Neuronal stem cell (in vitro differentiated cells): ENCODE measurements around the gene C11orf21.
A peak's percentile ranks its signal among the peaks of the same experiment; 100 is the strongest.

Experiments
- DNase-seq: peaks from one replicate; pipeline ENCODE4 v3.0.0-alpha.2; 2013; ENCODE audit warnings: low spot score
- H2AFZ ChIP-seq: one replicate; pipeline ENCODE4 v1.6.1; 2013; ENCODE audit warnings: mild to moderate bottlenecking, low read length, inconsistent platforms
- H2AK5ac ChIP-seq: 2 replicates; pipeline ENCODE4 v1.6.1; 2013; ENCODE audit warnings: low read depth, mild to moderate bottlenecking, inconsistent platforms, low read length, moderate library complexity, mixed read lengths
- H2BK120ac ChIP-seq: 2 replicates; pipeline ENCODE4 v1.6.1; 2013; ENCODE audit warnings: low read depth, mild to moderate bottlenecking, inconsistent platforms, low read length, moderate library complexity, mixed read lengths
- H2BK12ac ChIP-seq: one replicate; pipeline ENCODE4 v1.6.1; 2013; ENCODE audit warnings: low read length, inconsistent platforms
- H2BK15ac ChIP-seq: 2 replicates; pipeline ENCODE4 v1.6.1; 2013; ENCODE audit warnings: mild to moderate bottlenecking, low read length, inconsistent platforms, mixed read lengths
- H2BK5ac ChIP-seq: one replicate; pipeline ENCODE4 v1.6.1; 2013; ENCODE audit warnings: inconsistent platforms, mild to moderate bottlenecking, low read length, moderate library complexity
- H3K14ac ChIP-seq: one replicate; pipeline ENCODE4 v1.6.1; 2013; ENCODE audit warnings: low read length, inconsistent platforms
- H3K18ac ChIP-seq: 2 replicates; pipeline ENCODE4 v1.6.1; 2013; ENCODE audit warnings: low read length, inconsistent platforms
- H3K23ac ChIP-seq: 2 replicates; pipeline ENCODE4 v1.6.1; 2013; ENCODE audit warnings: low read depth, mild to moderate bottlenecking, mixed read lengths, low read length, inconsistent platforms; ENCODE audit not compliant: poor library complexity
- H3K27ac ChIP-seq: replicated peaks from 3 replicates; pipeline ENCODE4 v1.5.1; 2013; ENCODE audit warnings: low read length, inconsistent platforms
- H3K27me3 ChIP-seq, 3 experiments: 2 replicates each; pipeline ENCODE4 v1.6.1; 2013; ENCODE audit warnings: low read length in 3 of 3, mild to moderate bottlenecking in 2 of 3, inconsistent platforms in 1 of 3, low read depth in 1 of 3, mixed read lengths in 1 of 3, moderate library complexity in 1 of 3; ENCODE audit not compliant: control insufficient read depth in 3 of 3, insufficient read depth in 3 of 3
- H3K36me3 ChIP-seq, 2 donors: replicated peaks in 1 of 2; 2 replicates each; pipeline ENCODE4 v1.6.1; 2013; ENCODE audit warnings: low read length in 2 of 2; ENCODE audit not compliant: control insufficient read depth in 2 of 2, insufficient read depth in 2 of 2
- H3K4ac ChIP-seq: 2 replicates; pipeline ENCODE4 v1.6.1; 2013; ENCODE audit warnings: inconsistent platforms, mild to moderate bottlenecking, low read length, moderate library complexity
- H3K4me1 ChIP-seq, 2 donors: 1 replicate in 1 of 2; 2 replicates in 1 of 2; pipeline ENCODE4 v1.6.1; 2013; ENCODE audit warnings: low read length in 2 of 2, low read depth in 1 of 2; ENCODE audit not compliant: control insufficient read depth in 2 of 2, insufficient read depth in 1 of 2
- H3K4me2 ChIP-seq: one replicate; pipeline ENCODE4 v1.6.1; 2013; ENCODE audit warnings: mild to moderate bottlenecking, low read length, inconsistent platforms; ENCODE audit not compliant: insufficient read depth, poor library complexity, severe bottlenecking
- H3K4me3 ChIP-seq, 2 donors: 2 replicates each; pipeline ENCODE4 v1.5.1; 2013; ENCODE audit warnings: low read length in 2 of 2, mild to moderate bottlenecking in 2 of 2, inconsistent platforms in 1 of 2, moderate library complexity in 1 of 2
- H3K79me1 ChIP-seq: one replicate; pipeline ENCODE4 v1.6.1; 2013; ENCODE audit warnings: low read depth, mild to moderate bottlenecking, inconsistent platforms, low read length, moderate library complexity
- H3K9ac ChIP-seq: one replicate; pipeline ENCODE4 v1.6.1; 2013; ENCODE audit warnings: mild to moderate bottlenecking, low read depth, low read length, inconsistent platforms; ENCODE audit not compliant: poor library complexity
- H3K9me3 ChIP-seq, 2 donors: replicated peaks in 1 of 2; 2 replicates each; pipeline versions ENCODE3 to v1.6.1; 2013; ENCODE audit warnings: low read length in 2 of 2, mild to moderate bottlenecking in 2 of 2, inconsistent platforms in 1 of 2, low read depth in 1 of 2, mixed read lengths in 1 of 2, moderate library complexity in 1 of 2; ENCODE audit not compliant: control insufficient read depth in 2 of 2, insufficient read depth in 1 of 2
- H4K8ac ChIP-seq: one replicate; pipeline ENCODE4 v1.6.1; 2013; ENCODE audit warnings: low read depth, mild to moderate bottlenecking, inconsistent platforms, low read length, moderate library complexity
- H4K91ac ChIP-seq: one replicate; pipeline ENCODE4 v1.6.1; 2013; ENCODE audit warnings: low read length, low read depth, mild to moderate bottlenecking, inconsistent platforms; ENCODE audit not compliant: poor library complexity
- WGBS, 2 donors: extraction: QIAGEN DNeasy Blood & Tissue Kit; methylation state at CpG; one replicate each; pipeline ENCODE4 v1.1.7; 2013; ENCODE audit warnings: missing lambda C conversion rate in 2 of 2, mixed read lengths in 1 of 2; ENCODE audit not compliant: insufficient read length in 2 of 2, insufficient replicate concordance in 1 of 2; ENCODE audit errors: extremely low coverage in 2 of 2; 5-methylcytosine and 5-hydroxymethylcytosine counted together

C11orf21 gene

DNA sequence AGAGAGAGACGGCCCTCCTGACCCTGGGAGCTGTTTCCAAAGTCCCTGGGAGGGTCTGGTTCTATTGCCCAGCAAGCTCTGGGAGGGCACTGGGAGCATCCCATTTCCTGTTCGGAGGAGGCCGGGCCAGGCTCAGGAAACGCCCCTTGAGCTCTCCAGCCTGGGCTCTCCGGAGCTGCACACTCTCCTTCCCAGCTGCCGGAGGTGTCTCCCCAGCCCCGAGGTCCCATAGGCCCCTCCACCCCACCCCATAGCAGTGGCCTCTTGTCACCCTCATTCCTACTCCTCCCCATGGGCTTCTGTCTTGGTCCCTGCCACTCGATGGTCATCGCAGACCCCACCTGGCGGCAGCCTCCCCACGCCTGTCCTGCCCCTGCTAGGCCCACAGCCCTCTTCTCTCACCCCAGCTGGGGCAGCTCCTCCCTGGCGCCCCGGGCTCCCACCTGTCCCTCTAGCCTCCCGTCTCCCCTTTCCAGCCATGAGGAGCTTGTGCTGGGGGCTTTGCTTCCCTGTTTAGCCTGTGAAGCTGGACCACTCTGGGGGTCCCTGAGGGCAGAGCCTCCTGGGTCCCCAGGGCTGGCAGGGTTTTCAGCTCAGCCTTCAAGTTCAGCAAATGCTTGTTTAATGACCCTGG is 2.9 kb upstream of the C11orf21 start:
- Histone ChIP-seq H3K27ac (no peak overlapping the region), H2AFZ (peak overlapping the region; percentile 49), H3K23ac (no peak overlapping the region), H3K4ac (no peak overlapping the region), H3K4me2 (no peak overlapping the region), H4K91ac (no peak overlapping the region), H2AK5ac (peak overlapping the region; percentile 98), H3K79me1 (peaks cover 5% of the 10 kb centered on the region), H2BK15ac (peak overlapping the region; percentile 14), H3K9ac (no peak overlapping the region), H3K14ac (no peak overlapping the region), H2BK120ac (peak overlapping the region; percentile 72), H4K8ac (peak overlapping the region; percentile 92), H2BK5ac (peak overlapping the region; percentile 75), H3K9me3 (no peaks in the 10 kb centered on the region), H3K27me3 (no peaks in the 10 kb centered on the region), H2BK12ac (peak overlapping the region; percentile 97), H3K36me3 (no peaks in the 10 kb centered on the region), H3K4me1 (peaks cover 5 to 7% of the 10 kb centered on the region in 2 donors), H3K4me3 (no peak overlapping the region), H3K18ac (peak overlapping the region; percentile 83)
- WGBS, 2 donors = no CpG with 5 or more reads among the region's 14 CpGs
- no peak for DNase-seq

DNA sequence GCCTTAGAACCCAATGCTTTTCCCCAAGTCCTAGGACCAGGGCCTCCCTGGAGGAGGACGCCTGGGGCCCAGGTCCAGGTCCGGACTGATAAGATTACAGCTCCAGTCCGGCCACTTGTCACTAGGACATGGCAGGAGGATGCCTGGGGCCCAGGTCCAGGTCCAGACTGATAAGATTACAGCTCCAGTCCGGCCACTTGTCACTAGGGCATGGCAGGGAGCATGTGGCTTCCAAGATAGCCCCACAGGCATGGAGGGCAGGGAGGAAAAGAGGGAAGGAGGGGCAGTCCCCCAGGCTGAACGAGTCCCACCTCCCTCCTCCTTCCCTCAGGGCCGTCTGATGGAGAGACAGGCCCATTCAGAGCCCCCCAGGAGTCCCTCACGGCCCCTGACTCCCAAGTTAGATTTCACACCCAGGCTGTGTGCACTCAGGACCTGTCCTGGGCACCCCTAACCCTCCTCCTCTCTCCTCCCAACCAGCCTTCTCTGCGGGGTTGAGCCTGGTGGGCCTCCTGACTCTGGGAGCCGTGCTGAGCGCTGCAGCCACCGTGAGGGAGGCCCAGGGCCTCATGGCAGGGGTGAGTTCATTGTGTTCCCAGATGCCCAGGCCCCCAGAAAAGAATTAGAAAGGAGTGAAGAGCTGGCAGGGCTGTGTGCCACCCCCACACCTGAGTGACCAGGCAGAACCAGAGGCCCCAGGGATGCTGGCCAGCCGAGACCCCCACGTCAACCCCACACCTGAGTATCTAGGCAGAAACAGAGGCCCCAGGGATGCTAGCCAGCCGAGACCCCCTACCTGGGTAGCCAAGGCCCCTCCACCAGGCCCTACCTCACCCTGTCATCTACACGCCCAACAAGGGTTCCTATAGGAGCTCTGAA is 2.1 kb upstream of the C11orf21 start:
- Histone ChIP-seq H2BK15ac (peak overlapping the region; percentile 18), H3K4me3 (no peak overlapping the region), H3K27me3 (no peaks in the 10 kb centered on the region), H3K9ac (peak overlapping the region; percentile 30), H3K14ac (no peak overlapping the region), H4K91ac (peak overlapping the region; percentile 64), H3K4ac (peak overlapping the region; percentile 66), H3K4me2 (no peak overlapping the region), H2BK120ac (peak overlapping the region; percentile 98), H3K18ac (peak overlapping the region; percentile 83), H4K8ac (no peak overlapping the region), H3K9me3 (no peaks in the 10 kb centered on the region), H2BK12ac (no peak overlapping the region), H3K79me1 (peaks cover 5% of the 10 kb centered on the region), H3K4me1 (peaks cover 5 to 7% of the 10 kb centered on the region in 2 donors), H2AK5ac (peak overlapping the region; percentile 98), H3K23ac (no peak overlapping the region), H2AFZ (peak overlapping the region; percentile 81), H2BK5ac (peak overlapping the region; percentile 75), H3K36me3 (no peaks in the 10 kb centered on the region), H3K27ac (no peak overlapping the region)
- WGBS, 2 donors = no CpG with 5 or more reads among the region's 15 CpGs
- no peak for DNase-seq

- H2BK120ac ChIP-seq = peak overlapping the region; percentile 81
- H3K4ac ChIP-seq = no peak overlapping the region
- H3K79me1 ChIP-seq = peaks cover 4% of the 10 kb centered on the region
- no peaks in the 10 kb centered on the region for H3K36me3 ChIP-seq
- H2BK15ac ChIP-seq = peak overlapping the region; percentile 18
- WGBS, 2 donors = no CpG with 5 or more reads among the region's 18 CpGs
- H3K18ac ChIP-seq = peak overlapping the region; percentile 83
- no peak overlapping the region for H3K4me3 ChIP-seq
- H2AFZ ChIP-seq = no peak overlapping the region
- H2BK5ac ChIP-seq = peak overlapping the region; percentile 87
- H3K4me2 ChIP-seq = no peak overlapping the region
- no peak overlapping the region for H3K9ac ChIP-seq
- H3K9me3 ChIP-seq = no peaks in the 10 kb centered on the region
- no peak overlapping the region for H3K27ac ChIP-seq
- H3K14ac ChIP-seq = no peak overlapping the region
- DNase-seq = no peak
- peaks cover 5 to 7% of the 10 kb centered on the region in 2 donors for H3K4me1 ChIP-seq
- peak overlapping the region; percentile 20 for H4K8ac ChIP-seq
- no peaks in the 10 kb centered on the region for H3K27me3 ChIP-seq
- H3K23ac ChIP-seq = peak overlapping the region; percentile 37
- peak overlapping the region; percentile 98 for H2AK5ac ChIP-seq
- H2BK12ac ChIP-seq = peak overlapping the region; percentile 59
- no peak overlapping the region for H4K91ac ChIP-seq
Observed at GRCh38 chr11:2302896-2303626, 1.3 kb upstream of the C11orf21 start.
